Measurements from ENCODE around the gene ACOX2.

ACOX2 gene

GRCh38 chr3:58564456-58565160 is 27.6 kb upstream of the ACOX2 start:
- no peak overlapping the region for H2AFZ ChIP-seq
- no peak overlapping the region for H3K4me3 ChIP-seq (ENCODE audit: low read depth, low read length)
- no peaks in the 10 kb centered on the region for H3K79me2 ChIP-seq
- no peak for TF ChIP-seq CTCF (IDR thresholded peaks at IDR 0.05)
- no peak overlapping the region for H3K9ac ChIP-seq
- no peak overlapping the region for H3K27ac ChIP-seq
- no peak overlapping the region for H3K4me2 ChIP-seq (ENCODE audit: low read length)
- no peaks in the 10 kb centered on the region for H3K27me3 ChIP-seq (ENCODE audit: control insufficient read depth, insufficient read depth, low read length)
- no peaks in the 10 kb centered on the region for H3K36me3 ChIP-seq (ENCODE audit: control insufficient read depth, insufficient read depth, low read length)
- H3K4me1 ChIP-seq = no peaks in the 10 kb centered on the region
- H3K9me3 ChIP-seq (ENCODE audit: control insufficient read depth, low read length) = no peaks in the 10 kb centered on the region

- H3K4me1 ChIP-seq = no peaks in the 10 kb centered on the region
- no peak overlapping the region for H3K9ac ChIP-seq
- no peaks in the 10 kb centered on the region for H3K36me3 ChIP-seq (ENCODE audit: control insufficient read depth, insufficient read depth, low read length)
- no peaks in the 10 kb centered on the region for H3K9me3 ChIP-seq (ENCODE audit: control insufficient read depth, low read length)
- H3K4me2 ChIP-seq (ENCODE audit: low read length) = no peak overlapping the region
- H2AFZ ChIP-seq = no peak overlapping the region
- H3K27me3 ChIP-seq (ENCODE audit: control insufficient read depth, insufficient read depth, low read length) = no peaks in the 10 kb centered on the region
- H3K4me3 ChIP-seq (ENCODE audit: low read depth, low read length) = no peak overlapping the region
- TF ChIP-seq CTCF (IDR thresholded peaks at IDR 0.05) = no peak
- no peaks in the 10 kb centered on the region for H3K79me2 ChIP-seq
- H3K27ac ChIP-seq = no peak overlapping the region
Measured at GRCh38 chr3:58564054-58564453, 27.1 kb upstream of the ACOX2 start.

GRCh38 chr3:58563386-58564035 is 26.5 kb upstream of the ACOX2 start:
- H2AFZ ChIP-seq = no peak overlapping the region
- no peak overlapping the region for H3K4me3 ChIP-seq (ENCODE audit: low read depth, low read length)
- no peaks in the 10 kb centered on the region for H3K4me1 ChIP-seq
- H3K4me2 ChIP-seq (ENCODE audit: low read length) = no peak overlapping the region
- H3K27me3 ChIP-seq (ENCODE audit: control insufficient read depth, insufficient read depth, low read length) = no peaks in the 10 kb centered on the region
- H3K9ac ChIP-seq = no peak overlapping the region
- TF ChIP-seq CTCF (IDR thresholded peaks at IDR 0.05) = no peak
- H3K27ac ChIP-seq = no peak overlapping the region
- no peaks in the 10 kb centered on the region for H3K9me3 ChIP-seq (ENCODE audit: control insufficient read depth, low read length)
- no peaks in the 10 kb centered on the region for H3K36me3 ChIP-seq (ENCODE audit: control insufficient read depth, insufficient read depth, low read length)
- H3K79me2 ChIP-seq = no peaks in the 10 kb centered on the region

- no peak for TF ChIP-seq CTCF (IDR thresholded peaks at IDR 0.05)
- Histone ChIP-seq H3K4me2 (ENCODE audit: low read length) (no peak overlapping the region), H3K9ac (no peak overlapping the region), H3K27ac (no peak overlapping the region), H3K4me3 (ENCODE audit: low read depth, low read length) (no peak overlapping the region), H3K4me1 (no peaks in the 10 kb centered on the region), H3K9me3 (ENCODE audit: control insufficient read depth, low read length) (no peaks in the 10 kb centered on the region), H3K36me3 (ENCODE audit: control insufficient read depth, insufficient read depth, low read length) (no peaks in the 10 kb centered on the region), H3K79me2 (no peaks in the 10 kb centered on the region), H2AFZ (no peak overlapping the region), H3K27me3 (ENCODE audit: control insufficient read depth, insufficient read depth, low read length) (no peaks in the 10 kb centered on the region)
Measured at GRCh38 chr3:58562498-58562897, 25.5 kb upstream of the ACOX2 start.

All from parathyroid adenoma (tissue), 2 donors.